ENCODE results near the gene DCAF4L1.

DNA sequence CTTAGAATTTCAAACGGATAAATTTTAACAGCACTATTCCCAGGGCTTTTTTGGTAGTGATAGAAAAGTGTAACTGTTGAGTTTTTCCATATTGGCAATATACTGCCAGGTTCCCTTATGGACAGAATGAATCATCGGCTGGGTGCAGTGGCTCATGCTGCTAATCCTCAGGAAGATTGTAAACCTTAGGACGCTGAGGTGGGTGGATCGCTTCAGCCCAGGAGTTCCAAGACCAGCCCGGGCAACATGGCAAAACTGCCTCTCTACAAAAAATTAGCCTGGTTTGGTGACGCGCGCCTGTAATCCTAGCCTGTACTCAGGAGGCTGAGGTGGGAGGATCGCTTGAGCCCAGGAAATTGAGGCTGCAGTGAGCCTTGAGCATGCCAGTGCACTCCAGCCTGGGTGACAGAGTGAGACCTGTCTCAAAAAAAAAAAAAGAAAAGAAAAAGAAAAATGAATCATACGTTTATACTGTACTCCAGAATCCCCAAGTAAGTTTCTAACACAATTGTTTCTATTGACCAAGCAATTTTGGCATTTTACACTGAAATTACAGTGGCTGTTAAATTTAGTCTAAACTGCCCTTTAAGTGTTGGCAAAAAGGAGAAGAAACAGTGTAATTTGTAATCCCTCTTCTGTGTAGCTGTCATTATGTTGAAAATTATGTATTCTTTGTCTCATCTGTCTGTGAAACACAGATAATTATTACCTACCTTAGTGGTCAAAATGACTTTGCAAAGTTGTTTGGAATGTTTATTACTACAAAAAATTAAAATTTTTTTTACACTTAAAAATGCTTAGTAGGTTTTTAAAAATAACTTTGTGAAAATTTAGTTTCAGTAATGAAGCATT, 10.6 kb downstream of the DCAF4L1 start:
- TF ChIP-seq POLR2A (IDR thresholded peaks at IDR 0.05) (no peak), CTCF (IDR thresholded peaks at IDR 0.05) (no peak), POLR2AphosphoS5 (IDR thresholded peaks at IDR 0.05) (no peak)
